Adrenal gland (tissue), 5 donors: ENCODE results near the gene ERBB4.

Experiments
- POLR2A ChIP-seq, 2 donors: fragments of 450-650 bp; IDR thresholded peaks; one replicate each; pipeline ENCODE4 v1.6.1; 2017; ENCODE audit warnings: antibody characterized with exemption in 2 of 2, mild to moderate bottlenecking in 2 of 2, moderate library complexity in 1 of 2
- TF ChIP-seq, protein P1 (sequence below), 6 experiments: fragments of 450-650 bp in 4 of 6; fragments of 200-600 bp in 2 of 6; sonication (generic) in 1 of 6; IDR thresholded peaks; 1 replicate in 5 of 6; 2 replicates in 1 of 6; pipeline versions ENCODE4 v1.5.1 to v1.8.0; 2016 to 2021; ENCODE audit warnings: antibody characterized with exemption in 6 of 6, mild to moderate bottlenecking in 2 of 6, moderate library complexity in 1 of 6
- donor health status: DM: no; HTN: no; CAD: no.

DNA sequence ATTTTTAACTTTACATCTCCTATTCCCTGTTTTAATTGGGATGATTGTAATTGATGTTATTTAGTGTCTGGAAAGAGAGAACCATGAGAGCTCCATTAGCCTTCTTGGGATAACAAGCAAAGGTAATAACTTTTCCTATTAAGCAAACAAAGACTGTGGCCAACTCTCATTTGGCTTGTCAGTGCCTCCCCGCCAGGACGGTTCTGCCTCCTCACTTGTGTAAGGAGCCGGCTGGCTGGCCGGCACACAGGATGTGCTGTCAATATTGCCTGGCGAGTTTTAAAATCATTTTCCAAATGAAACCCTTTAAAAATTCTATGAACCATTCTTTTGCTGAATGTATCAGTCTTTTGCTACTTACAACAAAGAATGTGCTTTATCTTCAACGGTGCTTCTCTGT, 1083.9 kb downstream of the ERBB4 start:
- no peak for TF ChIP-seq POLR2A (IDR thresholded peaks at IDR 0.05)
- TF ChIP-seq, protein P1, sequence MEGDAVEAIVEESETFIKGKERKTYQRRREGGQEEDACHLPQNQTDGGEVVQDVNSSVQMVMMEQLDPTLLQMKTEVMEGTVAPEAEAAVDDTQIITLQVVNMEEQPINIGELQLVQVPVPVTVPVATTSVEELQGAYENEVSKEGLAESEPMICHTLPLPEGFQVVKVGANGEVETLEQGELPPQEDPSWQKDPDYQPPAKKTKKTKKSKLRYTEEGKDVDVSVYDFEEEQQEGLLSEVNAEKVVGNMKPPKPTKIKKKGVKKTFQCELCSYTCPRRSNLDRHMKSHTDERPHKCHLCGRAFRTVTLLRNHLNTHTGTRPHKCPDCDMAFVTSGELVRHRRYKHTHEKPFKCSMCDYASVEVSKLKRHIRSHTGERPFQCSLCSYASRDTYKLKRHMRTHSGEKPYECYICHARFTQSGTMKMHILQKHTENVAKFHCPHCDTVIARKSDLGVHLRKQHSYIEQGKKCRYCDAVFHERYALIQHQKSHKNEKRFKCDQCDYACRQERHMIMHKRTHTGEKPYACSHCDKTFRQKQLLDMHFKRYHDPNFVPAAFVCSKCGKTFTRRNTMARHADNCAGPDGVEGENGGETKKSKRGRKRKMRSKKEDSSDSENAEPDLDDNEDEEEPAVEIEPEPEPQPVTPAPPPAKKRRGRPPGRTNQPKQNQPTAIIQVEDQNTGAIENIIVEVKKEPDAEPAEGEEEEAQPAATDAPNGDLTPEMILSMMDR (IDR thresholded peaks at IDR 0.05): no peak
